ENCODE results near the gene CCDC157. TPM values are rescaled to one million over a fixed set of nuclear protein-coding genes. Genes with fewer than 3 reads are reported as not detected.
A peak's percentile ranks its signal among the peaks of the same experiment; 100 is the strongest.

The CCDC157 gene
- total RNA-seq, 2 experiments from 2014 or later: 4.3 to 5.0 TPM

- peaks cover 26% of the 10 kb centered on the region for H3K36me3 Mint-ChIP-seq (ENCODE audit: low read depth)
- ChIA-PET CTCF (interaction anchor here (0.8 to 2.1 kb wide), 5 partner anchors 11 to 94 kb away, joined by 3 to 19 read pairs (median 4); no protein-coding TSS in a partner anchor), POLR2A (interaction anchor here (1.0 to 2.4 kb wide), 9 partner anchors 11 to 67 kb away, joined by 3 to 36 read pairs (median 7); partner anchors contain the start of genes CASTOR1 and TBC1D10A)
- H3K4me1 Mint-ChIP-seq (ENCODE audit: low read depth): peaks cover 53% of the 10 kb centered on the region
- ATAC-seq (no peak), DNase-seq (no peak)
- peak overlapping the region; percentile 9 for H3K27ac Mint-ChIP-seq
- peak overlapping the region; percentile 97 for H3K4me3 Mint-ChIP-seq
- no peaks in the 10 kb centered on the region for H3K27me3 Mint-ChIP-seq (ENCODE audit: low read depth)
- no peaks in the 10 kb centered on the region for H3K9me3 Mint-ChIP-seq (ENCODE audit: insufficient read depth)
Observed at GRCh38 chr22:30357650-30358215, 926 bp downstream of the CCDC157 start.

- no peaks in the 10 kb centered on the region for H3K27me3 Mint-ChIP-seq (ENCODE audit: low read depth)
- POLR2A ChIA-PET: interaction anchor here (1.7 kb wide), 1 partner anchor 32 kb away, joined by 5 read pairs; the partner anchor contains the start of gene TBC1D10A
Observed at GRCh38 chr22:30358541-30358940, 1.7 kb downstream of the CCDC157 start.

GRCh38 chr22:30361916-30362650 lies 5.3 kb downstream of the CCDC157 start:
- DNase-seq: no peak
- H3K4me3 Mint-ChIP-seq: no peak overlapping the region
- H3K27ac Mint-ChIP-seq: peak overlapping the region; percentile 34
- H3K9me3 Mint-ChIP-seq (ENCODE audit: insufficient read depth): no peaks in the 10 kb centered on the region
- no peak for ATAC-seq
- POLR2A ChIA-PET: interaction anchor here (1.1 kb wide), 1 partner anchor 73 kb away, joined by 3 read pairs; the partner anchor contains the start of gene CASTOR1
- CTCF ChIA-PET: interaction anchor here (1.1 kb wide), 1 partner anchor 74 kb away, joined by 3 read pairs; no protein-coding TSS in a partner anchor
- H3K4me1 Mint-ChIP-seq (ENCODE audit: low read depth): peaks cover 22% of the 10 kb centered on the region
- H3K36me3 Mint-ChIP-seq (ENCODE audit: low read depth): no peaks in the 10 kb centered on the region
- no peaks in the 10 kb centered on the region for H3K27me3 Mint-ChIP-seq (ENCODE audit: low read depth)

More at GRCh38 chr22:30358541-30358940, 1.7 kb downstream of the CCDC157 start:
- peaks cover 48% of the 10 kb centered on the region for H3K4me1 Mint-ChIP-seq (ENCODE audit: low read depth)
- DNase-seq (no peak), ATAC-seq (no peak)
- no peaks in the 10 kb centered on the region for H3K9me3 Mint-ChIP-seq (ENCODE audit: insufficient read depth)
- H3K27ac Mint-ChIP-seq: no peak overlapping the region
- CTCF ChIA-PET: interaction anchor here (0.8 to 1.6 kb wide), 3 partner anchors 12 to 71 kb away, joined by 3 to 19 read pairs (median 3); no protein-coding TSS in a partner anchor
- peaks cover 20% of the 10 kb centered on the region for H3K36me3 Mint-ChIP-seq (ENCODE audit: low read depth)
- no peak overlapping the region for H3K4me3 Mint-ChIP-seq

GRCh38 chr22:30362651-30363281 lies 6.0 kb downstream of the CCDC157 start:
- Mint-ChIP-seq H3K9me3 (ENCODE audit: insufficient read depth) (no peaks in the 10 kb centered on the region), H3K4me1 (ENCODE audit: low read depth) (peaks cover 19% of the 10 kb centered on the region), H3K36me3 (ENCODE audit: low read depth) (no peaks in the 10 kb centered on the region), H3K4me3 (no peak overlapping the region), H3K27me3 (ENCODE audit: low read depth) (no peaks in the 10 kb centered on the region), H3K27ac (peak overlapping the region; percentile 34)
- no peak for DNase-seq
- ATAC-seq: no peak
- CTCF ChIA-PET: no interaction called here
- POLR2A ChIA-PET: no interaction called here

- no peak overlapping the region for H3K27ac Mint-ChIP-seq
- no peaks in the 10 kb centered on the region for H3K36me3 Mint-ChIP-seq (ENCODE audit: low read depth)
- no peaks in the 10 kb centered on the region for H3K9me3 Mint-ChIP-seq (ENCODE audit: insufficient read depth)
- POLR2A ChIA-PET: interaction anchor here (0.8 to 1.5 kb wide), 2 partner anchors 9 to 33 kb away, joined by 3 to 6 read pairs; partner anchors contain the start of genes CCDC157 and SF3A1
- peaks cover 15% of the 10 kb centered on the region for H3K4me1 Mint-ChIP-seq (ENCODE audit: low read depth)
- no peaks in the 10 kb centered on the region for H3K27me3 Mint-ChIP-seq (ENCODE audit: low read depth)
- ATAC-seq: no peak
- CTCF ChIA-PET: interaction anchor here (1.3 kb wide), 1 partner anchor 22 kb away, joined by 3 read pairs; no protein-coding TSS in a partner anchor
- no peak for DNase-seq
- no peak overlapping the region for H3K4me3 Mint-ChIP-seq
Observed at GRCh38 chr22:30365891-30366290, 9.1 kb downstream of the CCDC157 start.

GRCh38 chr22:30368420-30368819 lies 11.6 kb downstream of the CCDC157 start:
- POLR2A ChIA-PET: interaction anchor here (1.4 kb wide), 1 partner anchor 11 kb away, joined by 5 read pairs; the partner anchor contains the start of genes CCDC157 and SF3A1
- no peaks in the 10 kb centered on the region for H3K9me3 Mint-ChIP-seq (ENCODE audit: insufficient read depth)
- H3K27me3 Mint-ChIP-seq (ENCODE audit: low read depth): no peaks in the 10 kb centered on the region
- no peak overlapping the region for H3K4me3 Mint-ChIP-seq
- H3K36me3 Mint-ChIP-seq (ENCODE audit: low read depth): no peaks in the 10 kb centered on the region
- CTCF ChIA-PET: interaction anchor here (3.1 kb wide), 1 partner anchor 80 kb away, joined by 11 read pairs; no protein-coding TSS in a partner anchor
- no peaks in the 10 kb centered on the region for H3K4me1 Mint-ChIP-seq (ENCODE audit: low read depth)
- DNase-seq: no peak
- no peak for ATAC-seq
- H3K27ac Mint-ChIP-seq: no peak overlapping the region

- Mint-ChIP-seq H3K27me3 (ENCODE audit: low read depth) (no peaks in the 10 kb centered on the region), H3K36me3 (ENCODE audit: low read depth) (no peaks in the 10 kb centered on the region), H3K9me3 (ENCODE audit: insufficient read depth) (no peaks in the 10 kb centered on the region), H3K4me3 (no peak overlapping the region), H3K4me1 (ENCODE audit: low read depth) (no peaks in the 10 kb centered on the region), H3K27ac (no peak overlapping the region)
- ATAC-seq (no peak), DNase-seq (no peak)
- ChIA-PET POLR2A (no interaction called here), CTCF (no interaction called here)
Observed at GRCh38 chr22:30370641-30371230, 13.9 kb downstream of the CCDC157 start.

GRCh38 chr22:30371321-30371720 lies 14.5 kb downstream of the CCDC157 start:
- ChIA-PET CTCF (no interaction called here), POLR2A (no interaction called here)
- Mint-ChIP-seq H3K9me3 (ENCODE audit: insufficient read depth) (no peaks in the 10 kb centered on the region), H3K27ac (no peak overlapping the region), H3K4me1 (ENCODE audit: low read depth) (no peaks in the 10 kb centered on the region), H3K4me3 (no peak overlapping the region), H3K27me3 (ENCODE audit: low read depth) (no peaks in the 10 kb centered on the region), H3K36me3 (ENCODE audit: low read depth) (no peaks in the 10 kb centered on the region)
- DNase-seq (no peak), ATAC-seq (no peak)

GRCh38 chr22:30371981-30372380 lies 15.2 kb downstream of the CCDC157 start:
- CTCF ChIA-PET: no interaction called here
- Mint-ChIP-seq H3K4me1 (ENCODE audit: low read depth) (no peaks in the 10 kb centered on the region), H3K9me3 (ENCODE audit: insufficient read depth) (no peaks in the 10 kb centered on the region), H3K27me3 (ENCODE audit: low read depth) (no peaks in the 10 kb centered on the region), H3K4me3 (no peak overlapping the region), H3K27ac (no peak overlapping the region), H3K36me3 (ENCODE audit: low read depth) (no peaks in the 10 kb centered on the region)
- ATAC-seq (no peak), DNase-seq (no peak)
- POLR2A ChIA-PET: no interaction called here

GRCh38 chr22:30372915-30373314 lies 16.1 kb downstream of the CCDC157 start:
- H3K4me1 Mint-ChIP-seq (ENCODE audit: low read depth): no peaks in the 10 kb centered on the region

More at GRCh38 chr22:30372915-30373314, 16.1 kb downstream of the CCDC157 start:
- Mint-ChIP-seq H3K27ac (no peak overlapping the region), H3K9me3 (ENCODE audit: insufficient read depth) (no peaks in the 10 kb centered on the region), H3K36me3 (ENCODE audit: low read depth) (no peaks in the 10 kb centered on the region), H3K27me3 (ENCODE audit: low read depth) (no peaks in the 10 kb centered on the region), H3K4me3 (no peak overlapping the region)
- CTCF ChIA-PET: interaction anchor here (1.4 kb wide), 1 partner anchor 85 kb away, joined by 6 read pairs; no protein-coding TSS in a partner anchor
- no peak for DNase-seq
- no peak for ATAC-seq
- POLR2A ChIA-PET: interaction anchor here (1.1 kb wide), 1 partner anchor 108 kb away, joined by 4 read pairs; no protein-coding TSS in a partner anchor

Data from activated CD8-positive, alpha-beta T cell treated with anti-CD3 and anti-CD28 coated beads, Interleukin-2, amount 10 ng/mL, durations not matched to agents 7 days and 5 days (primary cell).